Measurements from ENCODE around the gene RNPEPL1.

RNPEPL1 gene

GRCh38 chr2:240602266-240603050 lies 34.2 kb downstream of the RNPEPL1 start:
- no peak overlapping the region for H3K9ac ChIP-seq
- no peaks in the 10 kb centered on the region for H3K9me3 ChIP-seq (replicated peaks in 1 of 11)
- H4K20me1 ChIP-seq = peaks cover 0 to 42% (median 16%) of the 10 kb centered on the region in 11 experiments; a peak in 13 of 22 replicates
- H3K4me1 ChIP-seq = peaks cover 0 to 11% (median 7%) of the 10 kb centered on the region in 10 experiments; a peak in 9 of 20 replicates
- H3K36me3 ChIP-seq = peaks cover 28 to 60% (median 55%) of the 10 kb centered on the region in 11 experiments
- no peaks in the 10 kb centered on the region for H3K27me3 ChIP-seq
- no peak overlapping the region for H3K4me2 ChIP-seq
- no peak for TF ChIP-seq Cebpa-rat (IDR thresholded peaks at IDR 0.05)
- no peak overlapping the region for H3K4me3 ChIP-seq
- H3K27ac ChIP-seq = no peak overlapping the region

- Histone ChIP-seq H3K4me1 (peaks cover 0 to 11% (median 7%) of the 10 kb centered on the region in 10 experiments; a peak in 9 of 20 replicates), H3K27ac (no peak overlapping the region; a peak in 1 of 22 replicates), H3K4me3 (no peak overlapping the region), H3K27me3 (no peaks in the 10 kb centered on the region), H3K9ac (no peak overlapping the region), H3K36me3 (peaks cover 20 to 52% (median 47%) of the 10 kb centered on the region in 11 experiments), H4K20me1 (peaks cover 0 to 34% (median 10%) of the 10 kb centered on the region in 11 experiments; a peak in 9 of 22 replicates), H3K9me3 (replicated peaks in 1 of 11) (no peaks in the 10 kb centered on the region), H3K4me2 (no peak overlapping the region; a peak in 1 of 22 replicates)
- no peak for TF ChIP-seq Cebpa-rat (IDR thresholded peaks at IDR 0.05)
These were observed 35.0 kb downstream of the RNPEPL1 start for GRCh38 chr2:240603081-240603835.

- TF ChIP-seq Cebpa-rat (IDR thresholded peaks at IDR 0.05) = no peak
- Histone ChIP-seq H3K27ac (peak overlapping the region in 1 of 11 experiments; percentile 10; a peak in 2 of 22 replicates), H3K27me3 (no peaks in the 10 kb centered on the region), H3K9ac (peak overlapping the region in 1 of 11 experiments; percentile 29; a peak in 1 of 22 replicates), H3K4me2 (peak overlapping the region in 1 of 11 experiments; percentile 40; a peak in 2 of 22 replicates), H3K36me3 (peaks cover 14 to 46% (median 41%) of the 10 kb centered on the region in 11 experiments; a peak in 21 of 22 replicates), H4K20me1 (peaks cover 0 to 28% (median 7%) of the 10 kb centered on the region in 11 experiments; a peak in 9 of 22 replicates), H3K4me3 (no peak overlapping the region), H3K4me1 (peaks cover 0 to 11% (median 7%) of the 10 kb centered on the region in 10 experiments; a peak in 9 of 20 replicates), H3K9me3 (replicated peaks in 1 of 11) (no peaks in the 10 kb centered on the region)
These were observed 35.6 kb downstream of the RNPEPL1 start for GRCh38 chr2:240603846-240604245.

GRCh38 chr2:240604291-240604938 lies 36.1 kb downstream of the RNPEPL1 start:
- TF ChIP-seq Cebpa-rat (IDR thresholded peaks at IDR 0.05) = no peak
- peak overlapping the region in 1 of 11 experiments; percentile 29; a peak in 1 of 22 replicates for H3K9ac ChIP-seq
- peak overlapping the region in 1 of 11 experiments; percentile 40; a peak in 1 of 22 replicates for H3K4me2 ChIP-seq
- peaks cover 0 to 11% (median 7%) of the 10 kb centered on the region in 10 experiments; a peak in 9 of 20 replicates for H3K4me1 ChIP-seq
- H3K27me3 ChIP-seq = no peaks in the 10 kb centered on the region
- peaks cover 8 to 41% (median 35%) of the 10 kb centered on the region in 11 experiments; a peak in 21 of 22 replicates for H3K36me3 ChIP-seq
- no peaks in the 10 kb centered on the region for H3K9me3 ChIP-seq (replicated peaks in 1 of 11)
- H3K4me3 ChIP-seq = no peak overlapping the region
- peaks cover 0 to 23% (median 7%) of the 10 kb centered on the region in 11 experiments; a peak in 9 of 22 replicates for H4K20me1 ChIP-seq
- H3K27ac ChIP-seq = peak overlapping the region in 1 of 11 experiments; percentile 10; a peak in 2 of 22 replicates

GRCh38 chr2:240604939-240605716 lies 36.8 kb downstream of the RNPEPL1 start:
- no peak overlapping the region for H3K9ac ChIP-seq
- H3K4me1 ChIP-seq = peaks cover 0 to 11% (median 7%) of the 10 kb centered on the region in 10 experiments; a peak in 9 of 20 replicates
- H3K36me3 ChIP-seq = peaks cover 5 to 34% (median 28%) of the 10 kb centered on the region in 11 experiments; a peak in 18 of 22 replicates
- no peaks in the 10 kb centered on the region for H3K9me3 ChIP-seq (replicated peaks in 1 of 11)
- H4K20me1 ChIP-seq = peaks cover 0 to 19% (median 6%) of the 10 kb centered on the region in 11 experiments; a peak in 9 of 22 replicates
- H3K4me2 ChIP-seq = no peak overlapping the region
- TF ChIP-seq Cebpa-rat (IDR thresholded peaks at IDR 0.05) = no peak
- peak overlapping the region in 1 of 11 experiments; percentile 5; a peak in 1 of 22 replicates for H3K27ac ChIP-seq
- no peaks in the 10 kb centered on the region for H3K27me3 ChIP-seq
- H3K4me3 ChIP-seq = no peak overlapping the region

GRCh38 chr2:240605867-240606743 lies 37.8 kb downstream of the RNPEPL1 start:
- Histone ChIP-seq H3K9me3 (replicated peaks in 1 of 11) (no peaks in the 10 kb centered on the region), H3K27ac (no peak overlapping the region), H3K9ac (no peak overlapping the region)

More at GRCh38 chr2:240605867-240606743, 37.8 kb downstream of the RNPEPL1 start:
- no peaks in the 10 kb centered on the region for H3K27me3 ChIP-seq
- no peak overlapping the region for H3K4me3 ChIP-seq
- TF ChIP-seq Cebpa-rat (IDR thresholded peaks at IDR 0.05) = no peak
- H3K4me1 ChIP-seq = peaks cover 0 to 14% (median 7%) of the 10 kb centered on the region in 10 experiments; a peak in 14 of 20 replicates
- peaks cover 0 to 10% (median 0%) of the 10 kb centered on the region in 11 experiments; a peak in 4 of 22 replicates for H4K20me1 ChIP-seq
- H3K4me2 ChIP-seq = no peak overlapping the region
- peaks cover 0 to 24% (median 18%) of the 10 kb centered on the region in 11 experiments; a peak in 13 of 22 replicates for H3K36me3 ChIP-seq
